ENCODE data around the gene MEIS2. TPM values are rescaled to one million over a fixed set of nuclear protein-coding genes. Genes with fewer than 3 reads are reported as not detected.

The MEIS2 gene
- total and polyA plus RNA-seq, 2 experiments from 2014 or later = 0.27 TPM; not detected in 1

DNA sequence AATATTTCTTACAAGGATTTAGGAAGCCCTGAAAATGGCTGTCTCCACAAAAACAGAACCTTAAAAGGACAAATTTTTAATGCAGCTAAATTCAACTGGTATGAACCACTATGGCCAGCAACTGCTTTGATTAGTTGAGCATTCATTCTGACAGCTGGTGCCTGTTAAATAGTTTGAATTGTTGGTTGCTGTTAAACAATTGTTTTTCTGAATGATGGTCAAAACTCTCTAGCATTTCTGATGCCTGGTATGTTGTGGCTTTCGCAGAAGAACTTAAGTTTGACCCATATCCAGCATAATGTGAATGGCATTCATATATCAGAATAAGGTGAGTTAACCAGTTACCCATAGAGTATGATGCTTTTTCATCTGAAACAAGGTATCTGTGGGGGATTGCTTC lies 138.4 kb downstream of the MEIS2 start:
- Histone ChIP-seq H3K27me3 (ENCODE audit: insufficient read depth) (no peaks in the 10 kb centered on the region), H2AFZ (no peak overlapping the region), H3K4me2 (no peak overlapping the region), H4K20me1 (replicated peaks; ENCODE audit: insufficient read depth) (no peaks in the 10 kb centered on the region), H3K36me3 (ENCODE audit: insufficient read depth) (no peaks in the 10 kb centered on the region), H3F3A (replicated peaks; ENCODE audit: low read depth) (no peaks in the 10 kb centered on the region), H3K79me2 (replicated peaks; ENCODE audit: insufficient read depth) (no peaks in the 10 kb centered on the region), H3K27ac (ENCODE audit: low read depth) (no peak overlapping the region), H3K4me3 (no peak overlapping the region), H3K9me2 (ENCODE audit: insufficient read depth) (no peaks in the 10 kb centered on the region), H3K4me1 (ENCODE audit: insufficient read depth) (no peaks in the 10 kb centered on the region)
- Mint-ChIP-seq H3K9me3 (no peaks in the 10 kb centered on the region), H3K27ac (no peak overlapping the region), H3K4me3 (no peak overlapping the region), H3K36me3 (ENCODE audit: low read depth) (no peaks in the 10 kb centered on the region), H3K27me3 (ENCODE audit: insufficient read depth, low read depth, poor library complexity) (no peaks in the 10 kb centered on the region), H3K4me1 (no peaks in the 10 kb centered on the region)
- TF ChIP-seq REST (IDR thresholded peaks at IDR 0.05; ENCODE audit: unreplicated experiment) (no peak), EZH2 (IDR thresholded peaks at IDR 0.05; ENCODE audit: low read depth, unreplicated experiment) (no peak), CREB1 (CRISPR knock-in tag; IDR thresholded peaks at IDR 0.05; ENCODE audit: low read depth) (no peak), NANOG (IDR thresholded peaks at IDR 0.05; ENCODE audit: borderline replicate concordance) (no peak), JUNB (IDR thresholded peaks at IDR 0.05; ENCODE audit: unreplicated experiment) (no peak), ZNF114 (CRISPR knock-in tag; IDR thresholded peaks at IDR 0.05) (no peak), ZNF462 (CRISPR knock-in tag; IDR thresholded peaks at IDR 0.05) (no peak), STAT1 (IDR thresholded peaks at IDR 0.05; ENCODE audit: unreplicated experiment) (no peak), POLR2AphosphoS5 (IDR thresholded peaks at IDR 0.05; ENCODE audit: low read depth) (no peak), EZH2phosphoT487 (IDR thresholded peaks at IDR 0.05; ENCODE audit: unreplicated experiment) (no peak), ZNF331 (CRISPR knock-in tag; IDR thresholded peaks at IDR 0.05; ENCODE audit: low read depth) (no peak)
- TF ChIP-seq, protein P1, sequence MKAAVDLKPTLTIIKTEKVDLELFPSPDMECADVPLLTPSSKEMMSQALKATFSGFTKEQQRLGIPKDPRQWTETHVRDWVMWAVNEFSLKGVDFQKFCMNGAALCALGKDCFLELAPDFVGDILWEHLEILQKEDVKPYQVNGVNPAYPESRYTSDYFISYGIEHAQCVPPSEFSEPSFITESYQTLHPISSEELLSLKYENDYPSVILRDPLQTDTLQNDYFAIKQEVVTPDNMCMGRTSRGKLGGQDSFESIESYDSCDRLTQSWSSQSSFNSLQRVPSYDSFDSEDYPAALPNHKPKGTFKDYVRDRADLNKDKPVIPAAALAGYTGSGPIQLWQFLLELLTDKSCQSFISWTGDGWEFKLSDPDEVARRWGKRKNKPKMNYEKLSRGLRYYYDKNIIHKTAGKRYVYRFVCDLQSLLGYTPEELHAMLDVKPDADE (IDR thresholded peaks at IDR 0.05) = no peak
- TF ChIP-seq, protein P2, sequence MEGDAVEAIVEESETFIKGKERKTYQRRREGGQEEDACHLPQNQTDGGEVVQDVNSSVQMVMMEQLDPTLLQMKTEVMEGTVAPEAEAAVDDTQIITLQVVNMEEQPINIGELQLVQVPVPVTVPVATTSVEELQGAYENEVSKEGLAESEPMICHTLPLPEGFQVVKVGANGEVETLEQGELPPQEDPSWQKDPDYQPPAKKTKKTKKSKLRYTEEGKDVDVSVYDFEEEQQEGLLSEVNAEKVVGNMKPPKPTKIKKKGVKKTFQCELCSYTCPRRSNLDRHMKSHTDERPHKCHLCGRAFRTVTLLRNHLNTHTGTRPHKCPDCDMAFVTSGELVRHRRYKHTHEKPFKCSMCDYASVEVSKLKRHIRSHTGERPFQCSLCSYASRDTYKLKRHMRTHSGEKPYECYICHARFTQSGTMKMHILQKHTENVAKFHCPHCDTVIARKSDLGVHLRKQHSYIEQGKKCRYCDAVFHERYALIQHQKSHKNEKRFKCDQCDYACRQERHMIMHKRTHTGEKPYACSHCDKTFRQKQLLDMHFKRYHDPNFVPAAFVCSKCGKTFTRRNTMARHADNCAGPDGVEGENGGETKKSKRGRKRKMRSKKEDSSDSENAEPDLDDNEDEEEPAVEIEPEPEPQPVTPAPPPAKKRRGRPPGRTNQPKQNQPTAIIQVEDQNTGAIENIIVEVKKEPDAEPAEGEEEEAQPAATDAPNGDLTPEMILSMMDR (conservative IDR thresholded peaks at IDR 0.05; ENCODE audit: low read depth in 2 of 2) = no peak
- no peak for DNase-seq (ENCODE audit: low spot score)
- ATAC-seq = no peak
